B cell (primary cell): ENCODE data around the gene CCNG2. TPM values are rescaled to one million over a fixed set of nuclear protein-coding genes. Genes with fewer than 3 reads are reported as not detected.

Experiments
- ATAC-seq: fragments of 200-7000 bp; cut with Tn5 transposase; one replicate; pipeline ENCODE4 v1.10.0; 2021; ENCODE audit warnings: low read depth, mild to moderate bottlenecking, moderate number of reproducible peaks, moderate library complexity
- CTCF ChIA-PET: fragments of 350-600 bp; sonication (Branson Sonifier 250); formaldehyde crosslinking; loops from one replicate; lab custom pipeline; 2021; ENCODE audit warnings: antibody characterized with exemption, inconsistent platforms; lab: Charles Lee
- POLR2A ChIA-PET: fragments of 350-600 bp; sonication (Branson Sonifier 250); formaldehyde crosslinking; loops from one replicate; lab custom pipeline; 2021; ENCODE audit warnings: antibody characterized with exemption; lab: Charles Lee
- DNase-seq: peaks from one replicate; pipeline ENCODE4 v3.0.0; 2013
- H2AFZ ChIP-seq: 2 replicates; pipeline ENCODE4 v1.6.1; 2012; ENCODE audit warnings: mild to moderate bottlenecking, low read depth, low read length; ENCODE audit not compliant: insufficient read depth, poor library complexity, severe bottlenecking
- H3K27ac ChIP-seq, 2 donors: 1 replicate in 1 of 2; 2 replicates in 1 of 2; pipeline ENCODE4 v1.5.1; 2012 to 2013; ENCODE audit warnings: low read length in 2 of 2, mild to moderate bottlenecking in 2 of 2, moderate library complexity in 1 of 2
- H3K27me3 ChIP-seq, 4 experiments: fragments of 200-600 bp in 1 of 4; sonication (generic) in 1 of 4; replicated peaks in 1 of 4; 1 replicate in 2 of 4; 2 replicates in 2 of 4; pipeline versions ENCODE4 v1.6.1 to v1.7.0; 2013 to 2016; ENCODE audit warnings: low read length in 3 of 4, mild to moderate bottlenecking in 2 of 4, mixed read lengths in 1 of 4, moderate library complexity in 1 of 4; ENCODE audit not compliant: insufficient read depth in 4 of 4, control insufficient read depth in 3 of 4; ENCODE audit errors: control extremely low read depth in 1 of 4
- H3K36me3 ChIP-seq, 2 experiments: replicated peaks in 1 of 2; 1 replicate in 1 of 2; 2 replicates in 1 of 2; pipeline versions ENCODE4 v1.6.1 to v1.7.1; 2013; ENCODE audit warnings: low read length in 1 of 2; ENCODE audit not compliant: insufficient read depth in 2 of 2, control insufficient read depth in 1 of 2; ENCODE audit errors: control extremely low read depth in 1 of 2, extremely low read depth in 1 of 2
- H3K4me1 ChIP-seq, 2 donors: fragments of 200-600 bp in 1 of 2; sonication (generic) in 1 of 2; 1 replicate in 1 of 2; 2 replicates in 1 of 2; pipeline versions ENCODE4 v1.5.1 to v1.6.1; 2013 to 2017; ENCODE audit warnings: low read length in 2 of 2; ENCODE audit not compliant: control insufficient read depth in 2 of 2, insufficient read depth in 2 of 2
- H3K4me2 ChIP-seq: replicated peaks from 2 replicates; pipeline ENCODE3; 2012; ENCODE audit warnings: mild to moderate bottlenecking, low read depth, low read length; ENCODE audit not compliant: poor library complexity, severe bottlenecking
- H3K4me3 ChIP-seq, 5 experiments: fragments of 200-600 bp in 1 of 5; sonication (generic) in 1 of 5; 1 replicate in 3 of 5; 2 replicates in 2 of 5; pipeline versions ENCODE4 v1.5.1 to v1.7.0; 2011 to 2016; ENCODE audit warnings: low read length in 4 of 5, mild to moderate bottlenecking in 4 of 5, low read depth in 2 of 5, control low read depth in 1 of 5, moderate library complexity in 1 of 5; ENCODE audit not compliant: insufficient read depth in 1 of 5; ENCODE audit errors: control extremely low read depth in 1 of 5, extremely low read depth in 1 of 5
- H3K79me2 ChIP-seq: fragments of 200-600 bp; sonication (generic); one replicate; pipeline ENCODE4 v1.6.0; 2016; ENCODE audit warnings: low read length; ENCODE audit not compliant: control insufficient read depth, insufficient read depth
- H3K9ac ChIP-seq: fragments of 200-600 bp; sonication (generic); 2 replicates; pipeline ENCODE4 v1.6.1; 2017; ENCODE audit warnings: mild to moderate bottlenecking, low read length, moderate library complexity
- H3K9me3 ChIP-seq, 3 donors: one replicate each; pipeline versions ENCODE4 v1.6.1 to v1.7.1; 2013; ENCODE audit warnings: low read length in 2 of 3; ENCODE audit not compliant: control insufficient read depth in 2 of 3, insufficient read depth in 1 of 3; ENCODE audit errors: control extremely low read depth in 1 of 3
- H4K20me1 ChIP-seq: 2 replicates; pipeline ENCODE4 v1.6.0; 2012; ENCODE audit warnings: mild to moderate bottlenecking, low read length; ENCODE audit not compliant: insufficient read depth, control insufficient read depth, poor library complexity, severe bottlenecking
- H3K27ac Mint-ChIP-seq: one replicate; pipeline ENCODE4 v1.8.0; 2021; ENCODE audit warnings: mixed read lengths
- H3K27me3 Mint-ChIP-seq: one replicate; pipeline ENCODE4 v1.8.0; 2021; ENCODE audit warnings: mixed read lengths
- H3K4me1 Mint-ChIP-seq: one replicate; pipeline ENCODE4 v1.8.0; 2021; ENCODE audit warnings: mixed read lengths
- H3K4me3 Mint-ChIP-seq: one replicate; pipeline ENCODE4 v1.8.0; 2021; ENCODE audit warnings: mixed read lengths
- H3K9me3 Mint-ChIP-seq: one replicate; pipeline ENCODE4 v1.8.0; 2022; ENCODE audit warnings: mixed read lengths; ENCODE audit not compliant: insufficient read depth
- EZH2 ChIP-seq: IDR thresholded peaks from 2 replicates; pipeline ENCODE4 v1.6.1; 2012; ENCODE audit warnings: borderline replicate concordance, low read depth, mild to moderate bottlenecking, moderate library complexity, low read length; ENCODE audit not compliant: insufficient read depth, poor library complexity, severe bottlenecking
- WGBS: methylation state at CpG from one replicate; pipeline ENCODE4 v1.1.5; 2013; ENCODE audit warnings: missing lambda C conversion rate; ENCODE audit not compliant: insufficient coverage; 5-methylcytosine and 5-hydroxymethylcytosine counted together
- intact Hi-C: fragments of 100-400 bp; cut with micrococcal nuclease; formaldehyde crosslinking; loops from one replicate; pipeline ENCODE4 v1.10.0; 2022
- polyA plus RNA-seq: library from polyadenylated mRNA; depleted of rRNA; stranded (reverse); fragments of >200 nt; gene quantifications from 2 replicates; pipeline ENCODE4 v1.2.3, GENCODE V29; 2012
- total RNA-seq, 2 donors: library from RNA; stranded (reverse); fragments of 120-200 nt in 1 of 2; gene quantifications; 1 replicate in 1 of 2; 2 replicates in 1 of 2; pipeline versions ENCODE4 v1.2.3 to v1.2.4, GENCODE V29; 2013 to 2022
- TF ChIP-seq, protein P1 (sequence below): fragments of 200-600 bp; IDR thresholded peaks from one replicate; pipeline ENCODE4 v1.8.0; 2022; ENCODE audit warnings: antibody characterized with exemption, mild to moderate bottlenecking

Gene CCNG2
- total and polyA plus RNA-seq, 2 donors (not counting 1 experiment from before 2014, with no cell fraction given) = 39.9 to 71.9 TPM

DNA sequence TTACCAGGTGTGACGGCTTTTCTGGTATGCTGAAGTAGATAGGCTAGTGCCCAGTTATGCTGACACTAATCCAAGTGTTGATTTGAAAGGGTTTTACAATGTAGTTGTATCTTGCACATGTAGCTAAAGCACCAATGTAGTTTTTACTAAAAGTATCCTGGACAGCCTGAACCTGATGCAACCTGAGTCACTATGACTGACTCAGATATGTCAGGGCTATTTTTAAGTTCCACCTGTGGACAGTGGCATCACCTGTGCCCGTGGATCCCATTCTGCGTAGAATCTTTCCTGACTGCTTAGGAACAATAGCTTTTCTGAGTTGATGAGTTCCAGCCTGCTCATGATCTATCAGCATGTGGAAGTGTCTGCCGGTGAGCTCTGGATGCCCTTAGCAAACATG lies 58.1 kb downstream of the CCNG2 start:
- ChIA-PET CTCF (interaction anchor here (1.3 to 5.2 kb wide), 2 partner anchors 11 to 120 kb away, joined by 3 to 30 read pairs; no protein-coding TSS in a partner anchor), POLR2A (no interaction called here)
- Histone ChIP-seq H3K27ac (no peak overlapping the region), H2AFZ (no peak overlapping the region), H3K9ac (no peak overlapping the region), H3K4me2 (no peak overlapping the region), H3K79me2 (no peaks in the 10 kb centered on the region), H3K36me3 (no peaks in the 10 kb centered on the region), H4K20me1 (no peaks in the 10 kb centered on the region), H3K9me3 (no peaks in the 10 kb centered on the region), H3K4me3 (no peak overlapping the region), H3K4me1 (no peaks in the 10 kb centered on the region), H3K27me3 (no peaks in the 10 kb centered on the region)
- no peak for TF ChIP-seq EZH2
- TF ChIP-seq, protein P1, sequence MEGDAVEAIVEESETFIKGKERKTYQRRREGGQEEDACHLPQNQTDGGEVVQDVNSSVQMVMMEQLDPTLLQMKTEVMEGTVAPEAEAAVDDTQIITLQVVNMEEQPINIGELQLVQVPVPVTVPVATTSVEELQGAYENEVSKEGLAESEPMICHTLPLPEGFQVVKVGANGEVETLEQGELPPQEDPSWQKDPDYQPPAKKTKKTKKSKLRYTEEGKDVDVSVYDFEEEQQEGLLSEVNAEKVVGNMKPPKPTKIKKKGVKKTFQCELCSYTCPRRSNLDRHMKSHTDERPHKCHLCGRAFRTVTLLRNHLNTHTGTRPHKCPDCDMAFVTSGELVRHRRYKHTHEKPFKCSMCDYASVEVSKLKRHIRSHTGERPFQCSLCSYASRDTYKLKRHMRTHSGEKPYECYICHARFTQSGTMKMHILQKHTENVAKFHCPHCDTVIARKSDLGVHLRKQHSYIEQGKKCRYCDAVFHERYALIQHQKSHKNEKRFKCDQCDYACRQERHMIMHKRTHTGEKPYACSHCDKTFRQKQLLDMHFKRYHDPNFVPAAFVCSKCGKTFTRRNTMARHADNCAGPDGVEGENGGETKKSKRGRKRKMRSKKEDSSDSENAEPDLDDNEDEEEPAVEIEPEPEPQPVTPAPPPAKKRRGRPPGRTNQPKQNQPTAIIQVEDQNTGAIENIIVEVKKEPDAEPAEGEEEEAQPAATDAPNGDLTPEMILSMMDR = no peak
- ATAC-seq (no peak), DNase-seq (no peak)
- Mint-ChIP-seq H3K27ac (no peak overlapping the region), H3K4me1 (no peaks in the 10 kb centered on the region), H3K4me3 (no peak overlapping the region), H3K9me3 (no peaks in the 10 kb centered on the region), H3K27me3 (no peaks in the 10 kb centered on the region)
- whole genome bisulfite sequencing = 83% methylated on average over 3 of the region's 4 CpGs
- intact Hi-C loops = no loop called here

DNA sequence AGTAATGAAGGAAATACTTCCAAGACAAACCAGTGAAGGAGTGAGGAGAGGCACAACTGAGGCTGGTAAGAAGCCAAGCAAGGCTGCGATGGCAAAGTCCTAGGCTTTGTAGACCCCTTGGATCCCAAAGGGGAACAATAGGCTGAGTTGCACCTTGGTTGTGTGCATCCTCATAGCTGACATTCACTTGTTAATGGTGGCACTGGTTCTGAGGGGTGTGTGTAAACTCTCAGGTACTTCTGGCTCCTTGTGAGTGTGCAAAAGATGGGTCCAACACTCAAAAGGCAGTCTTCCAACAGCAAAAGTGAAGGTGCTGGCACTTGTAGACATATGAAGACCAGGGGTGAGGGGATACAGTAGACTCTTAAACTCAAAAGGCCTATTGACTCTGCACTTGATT lies 60.5 kb downstream of the CCNG2 start:
- no peak for TF ChIP-seq EZH2
- TF ChIP-seq, protein P1 = no peak
- Histone ChIP-seq H3K36me3 (no peaks in the 10 kb centered on the region), H3K9me3 (no peaks in the 10 kb centered on the region), H2AFZ (no peak overlapping the region), H3K79me2 (no peaks in the 10 kb centered on the region), H3K4me1 (no peaks in the 10 kb centered on the region), H3K4me2 (no peak overlapping the region), H4K20me1 (no peaks in the 10 kb centered on the region), H3K27me3 (no peaks in the 10 kb centered on the region), H3K9ac (no peak overlapping the region), H3K4me3 (no peak overlapping the region), H3K27ac (no peak overlapping the region)
- intact Hi-C loops = no loop called here
- Mint-ChIP-seq H3K9me3 (no peaks in the 10 kb centered on the region), H3K4me3 (no peak overlapping the region), H3K4me1 (no peaks in the 10 kb centered on the region), H3K27ac (no peak overlapping the region), H3K27me3 (no peaks in the 10 kb centered on the region)
- 100% methylated on average over 1 of the region's 1 CpG for WGBS
- CTCF ChIA-PET = no interaction called here
- DNase-seq = no peak
- no peak for ATAC-seq
- POLR2A ChIA-PET = no interaction called here
